Measurements from ENCODE around the gene PLAAT5.
"Not testable (repeated sequence)": the region's sequence is repeated elsewhere in the genome, so short reads cannot be mapped to it uniquely, and the experiment has no call there.

Gene PLAAT5, protein sequence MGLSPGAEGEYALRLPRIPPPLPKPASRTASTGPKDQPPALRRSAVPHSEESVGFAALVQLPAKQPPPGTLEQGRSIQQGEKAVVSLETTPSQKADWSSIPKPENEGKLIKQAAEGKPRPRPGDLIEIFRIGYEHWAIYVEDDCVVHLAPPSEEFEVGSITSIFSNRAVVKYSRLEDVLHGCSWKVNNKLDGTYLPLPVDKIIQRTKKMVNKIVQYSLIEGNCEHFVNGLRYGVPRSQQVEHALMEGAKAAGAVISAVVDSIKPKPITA

DNA sequence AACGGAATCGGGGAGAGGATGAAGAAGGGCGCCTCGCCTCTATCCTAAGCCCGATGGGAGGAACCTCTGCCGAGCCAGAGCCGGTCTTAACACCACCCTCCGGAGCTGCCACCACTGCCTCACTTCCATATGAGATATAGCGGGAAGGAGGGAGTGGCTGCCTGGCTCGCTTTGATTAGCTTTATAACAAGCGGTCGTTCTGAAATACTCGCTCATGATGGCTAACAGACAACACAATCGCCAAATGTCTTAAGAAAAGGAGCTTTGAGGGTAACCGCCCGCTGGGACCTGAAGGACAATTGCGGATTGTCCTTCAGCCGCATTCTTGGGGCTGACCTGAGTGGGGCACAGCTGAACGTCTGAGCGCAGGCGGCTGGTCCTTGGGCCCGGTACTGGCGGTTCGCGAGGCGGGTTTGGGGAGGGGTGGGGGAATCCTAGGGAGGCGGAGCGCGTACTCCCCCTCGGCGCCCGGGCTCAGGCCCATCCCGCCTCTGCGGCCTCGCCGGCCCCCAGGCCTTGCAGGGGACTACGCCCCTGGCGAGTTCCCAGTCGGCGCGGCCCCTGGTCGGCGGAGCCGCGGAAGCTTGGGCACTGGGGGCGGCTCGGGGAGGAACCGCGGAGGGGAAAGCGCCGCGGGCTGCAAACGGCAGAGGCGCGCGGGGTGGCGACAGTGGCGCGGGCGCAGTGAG is at the start of gene PLAAT5:
Gene PLAAT5 (minus strand): TSS at position 617 of the 689 bp plus-strand sequence. CDS start 133 bp downstream, at position 484.
- peak in 1 of 4 experiments; percentile 3 for DNase-seq

DNA sequence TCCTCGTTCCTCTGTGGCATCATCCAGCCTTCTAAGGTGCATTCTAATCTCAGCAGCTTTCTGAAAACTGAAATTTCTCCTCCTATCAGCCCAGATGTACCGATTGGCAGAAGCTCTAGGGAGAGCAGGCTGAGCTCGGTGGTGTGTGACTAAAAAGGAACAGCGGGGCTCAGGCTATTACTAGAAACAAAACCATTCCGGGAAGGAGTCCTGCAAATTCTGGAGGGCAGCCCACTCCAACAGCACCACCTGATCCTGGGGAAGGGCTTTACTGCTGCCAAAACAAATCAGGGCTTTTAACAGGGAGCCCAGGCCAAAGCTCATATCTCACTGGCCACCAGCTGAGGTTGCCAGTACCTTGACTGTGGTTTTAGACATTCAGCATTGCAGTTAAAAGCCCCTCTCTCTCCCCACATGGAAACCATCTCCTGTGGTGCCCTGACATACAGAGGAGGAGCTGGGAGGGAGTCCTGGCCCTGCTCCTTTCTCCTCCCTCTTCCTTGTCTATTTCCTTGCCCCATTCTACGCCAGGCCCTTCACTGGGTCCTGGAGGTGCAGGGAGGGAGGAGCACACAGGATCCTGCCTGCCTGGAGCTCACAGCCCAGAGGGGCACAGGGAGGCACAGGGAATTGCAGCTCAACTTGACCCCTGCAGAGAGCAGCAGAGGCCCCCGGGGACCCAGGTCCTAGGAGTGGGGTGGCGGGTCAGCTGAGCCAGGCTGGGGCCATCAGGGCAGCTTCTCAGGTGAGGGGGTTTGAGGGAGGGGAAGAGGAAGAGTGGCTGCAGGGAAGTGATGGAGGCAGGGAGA is 46.5 kb upstream of the PLAAT5 start:
- DNase-seq, result no peak

DNA sequence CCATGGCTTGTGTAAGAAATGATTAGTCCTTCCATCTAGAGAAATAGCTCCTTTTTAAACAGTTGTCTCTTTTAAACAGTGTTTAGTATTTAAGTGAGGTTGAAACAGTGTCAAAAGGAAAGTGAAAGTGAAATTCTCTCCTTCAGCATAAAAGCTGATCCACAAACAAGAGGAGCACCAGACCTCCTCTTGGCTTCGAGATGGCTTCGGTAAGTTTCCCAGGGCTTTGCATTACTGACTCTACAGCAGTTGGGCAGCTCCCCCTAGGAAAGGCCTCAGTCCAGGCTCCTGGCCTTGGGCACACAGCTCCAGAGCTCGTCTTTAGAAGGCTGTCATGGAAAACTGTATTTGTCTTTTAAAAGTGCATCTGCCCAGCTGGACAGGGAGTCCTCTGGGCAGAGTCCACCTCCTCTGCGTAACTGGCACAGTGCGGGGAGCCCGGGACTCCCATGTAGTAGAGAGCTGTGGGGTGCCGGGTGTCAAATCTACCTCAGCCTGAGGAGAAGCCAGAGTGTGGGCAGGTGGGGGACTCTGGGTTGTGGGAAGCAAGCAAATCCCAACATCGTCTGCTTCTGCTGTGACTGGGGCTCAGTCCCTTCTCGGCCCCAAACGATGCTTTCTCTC is 45.8 kb upstream of the PLAAT5 start, which contains the start of gene PLAAT4:
Gene PLAAT4 (plus strand): TSS at position 140 of the 624 bp plus-strand sequence. CDS start 61 bp downstream, at position 201.
- peak in 1 of 4 experiments; percentile 26 for DNase-seq

DNA sequence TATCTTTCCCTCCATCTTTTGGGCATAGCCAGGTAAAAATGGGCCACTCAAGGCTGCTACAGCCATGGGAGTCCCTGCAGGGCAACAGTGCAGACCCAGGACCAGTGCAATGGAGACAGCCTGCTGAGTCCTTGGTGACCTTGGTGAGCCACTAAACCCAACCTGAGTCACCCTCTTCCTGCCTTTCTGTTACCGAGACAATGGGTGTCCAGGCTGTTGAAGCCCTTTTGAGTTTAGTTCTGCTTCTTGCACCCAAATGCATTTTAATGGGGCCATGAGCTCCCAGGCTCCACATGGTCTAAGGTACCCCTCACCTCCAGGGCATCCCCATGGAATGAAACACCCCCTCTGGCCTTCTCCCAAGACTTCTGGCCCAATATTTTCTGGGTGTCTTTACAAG is 44.8 kb upstream of the PLAAT5 start:
- DNase-seq, result no peak

DNA sequence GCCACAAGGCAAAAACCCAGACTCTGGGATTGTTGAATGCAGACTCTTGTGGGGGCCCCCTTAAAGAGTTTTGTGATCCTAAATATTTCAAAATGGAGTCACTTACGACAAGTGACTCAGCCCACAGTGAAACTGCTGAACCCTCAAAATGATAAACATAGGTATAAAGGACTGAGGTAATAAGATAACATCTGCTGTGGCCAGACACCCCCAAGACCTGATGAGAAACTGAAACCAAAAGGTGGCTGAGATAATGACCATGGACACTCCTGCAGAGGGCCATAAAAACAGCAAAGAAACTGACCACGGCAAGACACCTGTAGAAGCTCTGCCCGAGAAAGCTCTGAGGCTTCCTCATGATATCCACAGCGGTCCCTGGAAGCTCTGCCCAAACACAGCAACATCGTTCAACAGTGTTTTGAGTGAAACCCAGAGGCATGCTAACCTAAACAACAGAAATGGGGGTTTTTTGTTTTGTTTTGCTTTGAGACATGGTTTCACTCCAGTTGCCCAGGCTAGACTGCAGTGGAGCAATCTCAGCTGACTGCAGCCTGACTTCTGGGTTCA is 44.0 kb upstream of the PLAAT5 start:
- no peak for DNase-seq

GRCh38 chr11:63534076-63534475 is 43.1 kb upstream of the PLAAT5 start:
- no peak for DNase-seq

DNA sequence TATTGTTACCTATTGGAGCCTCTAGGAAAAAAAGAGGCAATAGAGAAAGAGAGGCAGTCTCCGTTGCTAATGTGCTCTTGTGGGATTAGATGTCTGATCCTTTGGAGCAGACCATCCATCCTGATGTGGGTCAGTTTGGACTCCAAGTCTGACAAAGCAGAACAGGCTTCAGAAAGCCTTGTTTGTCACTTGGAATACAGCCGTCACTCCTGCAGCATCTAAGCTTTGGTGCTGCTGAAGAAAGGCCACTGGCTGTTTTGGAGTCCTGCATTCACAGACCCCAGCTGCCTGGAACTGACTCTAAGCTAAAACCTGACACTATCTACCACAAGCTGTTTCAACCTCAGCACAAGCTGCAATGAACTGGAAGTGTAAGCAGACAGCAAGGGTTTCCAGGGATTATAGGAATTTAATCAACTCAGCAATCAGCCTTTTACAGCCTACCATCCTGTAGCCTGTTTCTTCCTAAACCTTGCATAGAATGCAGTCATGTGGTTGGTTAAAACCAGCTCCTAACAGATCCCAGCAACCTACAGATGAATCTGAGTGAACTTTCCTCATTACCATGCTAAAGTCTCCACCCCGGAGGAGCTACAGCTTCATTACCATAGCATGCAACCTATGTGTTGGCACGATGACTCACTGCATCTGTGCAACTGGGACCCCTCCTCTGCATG is 42.0 kb upstream of the PLAAT5 start:
- no peak for DNase-seq

DNA sequence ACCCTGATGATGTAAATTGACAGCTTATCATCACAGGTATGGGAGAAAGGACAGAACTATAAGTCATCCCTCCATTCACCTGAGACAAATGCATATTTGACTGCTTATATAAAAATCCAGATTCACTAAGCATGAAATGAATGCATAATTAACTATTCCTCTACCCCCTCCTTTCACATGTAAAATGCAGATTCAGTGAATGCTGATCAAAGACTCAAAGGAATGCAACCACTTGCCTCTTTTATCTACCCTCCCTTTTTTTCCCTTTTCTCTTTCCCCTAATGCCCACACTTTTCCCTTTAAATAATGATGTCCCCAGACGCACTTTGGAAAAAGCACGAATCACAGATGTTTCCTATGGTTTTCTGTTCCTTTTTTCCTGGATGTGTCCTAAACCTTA is 41.1 kb upstream of the PLAAT5 start:
- DNase-seq, result no peak

DNA sequence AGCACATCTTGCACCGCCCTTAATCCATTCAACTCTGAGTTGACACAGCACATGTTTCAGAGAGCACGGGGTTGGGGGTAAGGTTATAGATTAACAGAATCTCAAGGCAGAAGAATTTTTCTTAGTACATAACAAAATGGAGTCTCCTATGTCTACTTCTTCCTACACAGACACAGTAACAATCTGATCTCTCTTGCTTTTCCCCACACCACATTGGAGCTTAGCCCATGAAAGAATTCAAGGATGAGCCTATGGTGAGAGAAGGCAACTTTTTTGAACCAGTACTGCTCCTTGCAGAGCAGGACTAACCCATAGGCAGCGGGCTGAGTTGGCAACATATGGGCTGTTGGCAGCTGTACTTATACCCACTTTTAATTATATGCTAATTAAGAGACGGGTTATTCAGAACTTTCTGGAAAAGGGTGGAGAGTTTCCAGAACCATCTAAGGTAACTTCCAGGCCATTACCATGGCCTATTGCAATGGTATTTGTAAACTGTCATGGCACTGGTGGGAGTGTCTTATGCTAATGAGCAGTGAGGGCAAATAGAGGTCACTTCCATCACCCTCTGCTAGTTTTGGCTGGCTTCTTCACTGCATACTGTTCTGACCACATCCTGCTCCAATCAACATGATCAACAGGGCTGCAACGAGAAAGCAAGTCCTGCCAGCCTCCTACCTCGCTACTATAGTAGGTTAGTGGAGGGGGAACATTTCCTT is 40.3 kb upstream of the PLAAT5 start:
- DNase-seq, result peak in 2 of 4 experiments; percentile 22 to 24

GRCh38 chr11:63530021-63530420 is 39.1 kb upstream of the PLAAT5 start:
- no peak for DNase-seq

DNA sequence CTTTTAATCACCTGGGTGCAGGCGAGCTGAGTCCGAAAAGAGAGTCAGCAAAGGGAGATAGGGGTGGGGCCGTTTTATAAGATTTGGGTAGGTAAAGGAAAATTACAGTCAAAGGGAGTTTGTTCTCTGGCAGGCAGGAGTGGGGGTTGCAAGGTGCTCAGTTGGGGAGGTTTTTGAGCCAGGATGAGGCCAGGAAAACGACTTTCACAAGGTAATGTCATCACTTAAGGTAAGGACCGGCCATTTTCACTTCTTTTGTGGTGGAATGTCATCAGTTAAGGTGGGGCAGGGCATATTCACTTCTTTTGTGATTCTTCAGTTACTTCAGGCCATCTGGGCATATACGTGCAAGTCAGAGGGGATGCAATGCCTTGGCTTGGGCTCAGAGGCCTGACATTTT is 38.4 kb upstream of the PLAAT5 start:
- not testable (repeated sequence) for DNase-seq

GRCh38 chr11:63528729-63529278 is 37.8 kb upstream of the PLAAT5 start:
- DNase-seq, result not testable (repeated sequence)

DNA sequence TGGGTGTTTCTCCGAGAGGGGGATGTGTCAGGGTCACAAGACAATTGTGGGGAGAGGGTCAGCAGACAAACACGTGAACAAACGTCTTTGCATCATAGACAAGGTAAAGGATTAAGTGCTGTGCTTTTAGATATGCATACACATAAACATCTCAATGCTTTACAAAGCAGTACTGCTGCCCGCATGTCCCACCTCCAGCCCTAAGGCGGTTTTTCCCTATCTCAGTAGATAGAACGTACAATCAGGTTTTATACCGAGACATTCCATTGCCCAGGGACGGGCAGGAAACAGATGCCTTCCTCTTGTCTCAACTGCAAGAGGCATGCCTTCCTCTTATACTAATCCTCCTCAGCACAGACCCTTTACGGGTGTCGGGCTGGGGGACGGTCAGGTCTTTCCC is 37.2 kb upstream of the PLAAT5 start:
- not testable (repeated sequence) for DNase-seq

- no peak for DNase-seq
Observed at GRCh38 chr11:63527667-63528066, 36.7 kb upstream of the PLAAT5 start.

DNA sequence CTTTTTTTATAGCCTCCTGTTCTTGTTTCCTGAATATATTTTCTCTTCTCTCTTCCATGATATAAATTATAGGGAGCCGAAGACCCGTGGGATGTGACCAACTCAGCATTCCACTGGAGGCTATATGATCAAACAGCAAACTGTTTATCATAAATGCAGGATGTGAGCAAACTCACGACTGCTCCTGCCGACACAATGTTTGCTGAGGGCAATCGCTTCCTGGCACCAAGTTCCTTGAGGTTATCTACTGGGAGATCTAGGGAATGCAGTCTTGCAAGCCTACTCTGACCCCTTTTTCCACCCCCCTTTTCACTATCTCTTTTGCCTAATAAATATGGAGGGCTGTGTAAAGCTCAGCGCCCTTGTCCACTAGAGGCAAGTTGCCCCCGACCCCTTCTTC is 32.2 kb upstream of the PLAAT5 start:
- DNase-seq, result no peak

DNA sequence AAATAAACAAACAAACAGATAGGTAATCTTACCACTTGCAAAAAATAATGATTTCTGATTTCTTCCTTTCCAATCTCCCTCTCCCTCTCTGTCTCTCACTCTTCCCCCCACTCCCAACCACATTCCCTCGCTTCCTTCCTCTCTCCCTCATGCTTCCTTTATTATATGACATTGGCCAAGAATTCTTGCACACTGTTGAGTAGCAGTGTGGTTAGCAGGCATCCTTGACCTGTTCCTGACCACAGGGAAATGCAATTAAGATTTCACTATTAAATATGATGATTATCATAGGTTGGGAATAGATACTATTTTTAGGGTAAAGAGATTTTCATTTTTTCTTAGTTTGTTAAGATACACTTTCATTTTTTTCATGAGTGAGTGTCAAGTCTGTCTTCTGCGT is 30.9 kb upstream of the PLAAT5 start:
- no peak for DNase-seq

- no peak for DNase-seq
Observed at GRCh38 chr11:63520606-63521170, 29.7 kb upstream of the PLAAT5 start.

DNA sequence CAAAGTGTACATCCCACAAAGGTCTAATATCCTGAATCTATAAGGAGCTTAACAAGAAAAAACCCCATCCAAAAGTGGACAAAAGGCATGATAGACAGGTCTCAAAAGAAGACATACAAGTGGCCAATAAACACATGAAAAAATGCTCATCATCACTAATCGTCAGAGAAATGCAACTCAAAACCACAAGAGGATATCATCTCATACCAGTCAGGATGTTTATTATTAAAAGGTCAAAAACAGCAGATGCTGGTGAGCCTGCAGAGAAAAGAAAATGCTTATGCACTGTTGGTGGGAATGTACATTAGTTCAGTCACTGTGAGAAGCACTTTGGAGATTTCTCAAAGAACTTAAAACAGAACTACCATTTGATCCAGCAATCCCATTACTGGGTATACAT is 27.6 kb upstream of the PLAAT5 start:
- DNase-seq, result no peak

DNA sequence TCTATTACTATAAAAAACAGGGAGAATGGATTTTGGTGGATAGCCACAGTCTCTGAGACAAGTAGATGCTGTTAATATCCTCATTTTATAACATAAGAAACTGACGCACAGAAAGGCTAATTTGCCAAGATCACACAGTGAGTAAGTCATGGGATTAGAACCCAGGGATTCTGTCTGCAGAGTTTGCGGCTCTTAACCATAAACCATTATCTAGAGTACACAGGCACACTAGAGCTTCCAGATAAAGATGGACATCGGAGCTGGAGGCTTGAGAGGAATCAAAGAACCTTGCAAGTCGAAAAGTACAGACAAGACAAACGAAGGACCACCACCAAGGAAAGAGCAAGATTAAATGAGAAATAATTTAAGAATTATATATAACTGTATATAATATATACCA is 26.2 kb upstream of the PLAAT5 start:
- no peak for DNase-seq

- DNase-seq, result no peak
Observed at GRCh38 chr11:63516109-63516508, 25.1 kb upstream of the PLAAT5 start.

DNA sequence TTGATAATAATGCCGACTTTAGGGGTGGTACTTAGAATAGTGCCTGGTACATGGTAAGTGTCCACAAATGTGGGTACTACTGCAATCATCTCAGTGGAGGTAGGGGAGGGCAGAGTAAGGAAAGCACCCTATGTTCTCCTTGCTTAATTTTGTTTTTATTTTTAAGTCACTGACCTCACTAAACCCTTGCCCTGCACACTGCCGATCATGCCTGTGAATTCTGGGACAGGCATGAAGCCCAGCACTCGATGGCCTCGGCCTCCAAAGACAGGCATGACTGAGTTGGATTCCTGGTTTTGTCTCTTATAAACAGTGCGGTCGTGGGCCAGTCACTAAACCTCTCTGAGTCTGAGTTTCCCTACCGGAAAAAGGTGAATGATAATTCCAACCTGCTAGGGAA is 21.8 kb upstream of the PLAAT5 start:
- no peak for DNase-seq
